Body of pancreas (tissue), 4 donors: Measurements from ENCODE around the gene SLX4IP. TPM values are rescaled to one million over a fixed set of nuclear protein-coding genes. Genes with fewer than 3 reads are reported as not detected.
A peak's percentile ranks its signal among the peaks of the same experiment; 100 is the strongest.

ENCODE experiments used
- ATAC-seq: fragments of 150-250 bp; one replicate; pipeline ENCODE4 v1.9.1; 2016
- DNase-seq, 4 donors: peaks; one replicate each; pipeline ENCODE4 v3.0.0-alpha.2; 2019
- H3K27ac ChIP-seq, 4 donors: fragments of 200-600 bp; sonication (generic); 1 replicate in 3 of 4; 2 replicates in 1 of 4; pipeline versions ENCODE4 v1.5.1 to v1.6.1; 2016 to 2019; ENCODE audit warnings: mild to moderate bottlenecking in 1 of 4, mixed read lengths in 1 of 4, moderate library complexity in 1 of 4
- H3K27me3 ChIP-seq, 2 donors: fragments of 200-600 bp; sonication (generic); one replicate each; pipeline ENCODE4 v1.6.0; 2016; ENCODE audit warnings: mild to moderate bottlenecking in 1 of 2
- H3K36me3 ChIP-seq, 2 donors: fragments of 200-600 bp; sonication (generic); replicated peaks in 1 of 2; 2 replicates each; pipeline ENCODE4 v1.5.1; 2016; ENCODE audit warnings: low read depth in 2 of 2; ENCODE audit not compliant: insufficient read depth in 1 of 2
- H3K4me1 ChIP-seq: fragments of 200-600 bp; sonication (generic); one replicate; pipeline ENCODE4 v1.6.0; 2016
- H3K4me3 ChIP-seq, 2 donors: fragments of 200-600 bp; sonication (generic); 1 replicate in 1 of 2; 2 replicates in 1 of 2; pipeline ENCODE4 v1.5.1; 2016 to 2019
- H3K9me3 ChIP-seq, 3 donors: fragments of 200-600 bp; sonication (generic); 1 replicate in 2 of 3; 2 replicates in 1 of 3; pipeline ENCODE4 v1.5.1; 2016
- CTCF ChIP-seq, 7 experiments: fragments of 450-650 bp in 4 of 7; fragments of 200-600 bp in 3 of 7; sonication (generic) in 3 of 7; IDR thresholded peaks; one replicate each; pipeline ENCODE4 v1.5.1; 2016 to 2019; ENCODE audit warnings: antibody characterized with exemption in 7 of 7
- POLR2A ChIP-seq, 3 donors: fragments of 450-650 bp; IDR thresholded peaks; one replicate each; pipeline ENCODE4 v1.6.1; 2016; ENCODE audit warnings: antibody characterized with exemption in 3 of 3, mild to moderate bottlenecking in 2 of 3
- WGBS, 2 donors: methylation state at CpG; one replicate each; pipeline ENCODE4 v1.1.5; 2017; 5-methylcytosine and 5-hydroxymethylcytosine counted together
- intact Hi-C: fragments of 100-400 bp; cut with DNase I; formaldehyde crosslinking; loops from one replicate; pipeline ENCODE4 v1.15.1; 2023
- total RNA-seq, 2 donors: library from RNA; depleted of rRNA; stranded (reverse); fragments of >200 nt; gene quantifications; one replicate each; pipeline ENCODE4 v1.1.0, GENCODE V29; 2016

The SLX4IP gene
- total RNA-seq, 2 donors from 2014 or later, result 4.3 to 4.7 TPM

DNA sequence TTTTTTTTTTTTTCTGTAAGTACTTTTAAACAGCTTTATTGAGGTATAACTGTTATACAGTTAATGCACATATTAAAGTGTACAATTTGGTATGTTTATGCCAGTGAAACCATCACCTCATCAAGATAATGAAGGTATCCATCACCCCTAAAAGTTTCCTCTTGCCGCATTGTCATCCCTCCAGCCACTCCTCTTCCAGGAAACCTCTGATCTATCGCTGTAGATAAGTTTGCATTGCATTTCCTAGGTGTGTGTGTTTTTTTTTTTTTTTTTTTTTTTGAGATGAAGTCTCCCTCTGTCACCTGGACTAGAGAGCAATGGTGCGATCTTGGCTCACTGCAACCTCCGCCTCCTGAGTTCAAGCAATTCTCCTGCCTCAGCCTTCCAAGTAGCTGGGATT lies 3.1 kb downstream of the SLX4IP start:
- Histone ChIP-seq H3K27me3 (no peaks in the 10 kb centered on the region), H3K36me3 (no peaks in the 10 kb centered on the region), H3K4me3 (no peak overlapping the region), H3K9me3 (no peaks in the 10 kb centered on the region), H3K27ac (no peak overlapping the region), H3K4me1 (peaks cover 13% of the 10 kb centered on the region)
- DNase-seq (no peak), ATAC-seq (no peak)
- intact Hi-C loops, result no loop called here
- no peak for TF ChIP-seq CTCF (IDR thresholded peaks at IDR 0.05)
- TF ChIP-seq POLR2A (IDR thresholded peaks at IDR 0.05), result no peak
- WGBS, 2 donors, result 70 to 74% methylated on average over 4 of the region's 4 CpGs

- DNase-seq (no peak), ATAC-seq (no peak)
- no peaks in the 10 kb centered on the region for H3K9me3 ChIP-seq
- peaks cover 11% of the 10 kb centered on the region for H3K4me1 ChIP-seq
- no peaks in the 10 kb centered on the region for H3K27me3 ChIP-seq
- WGBS, 2 donors, result 88 to 93% methylated on average over 2 of the region's 2 CpGs
- H3K27ac ChIP-seq, result no peak overlapping the region
- intact Hi-C loops, result no loop called here
- H3K36me3 ChIP-seq, result no peaks in the 10 kb centered on the region
- no peak overlapping the region for H3K4me3 ChIP-seq
- no peak for TF ChIP-seq POLR2A (IDR thresholded peaks at IDR 0.05)
- no peak for TF ChIP-seq CTCF (IDR thresholded peaks at IDR 0.05)
These were observed 8.8 kb downstream of the SLX4IP start for GRCh38 chr20:10443936-10444335.

DNA sequence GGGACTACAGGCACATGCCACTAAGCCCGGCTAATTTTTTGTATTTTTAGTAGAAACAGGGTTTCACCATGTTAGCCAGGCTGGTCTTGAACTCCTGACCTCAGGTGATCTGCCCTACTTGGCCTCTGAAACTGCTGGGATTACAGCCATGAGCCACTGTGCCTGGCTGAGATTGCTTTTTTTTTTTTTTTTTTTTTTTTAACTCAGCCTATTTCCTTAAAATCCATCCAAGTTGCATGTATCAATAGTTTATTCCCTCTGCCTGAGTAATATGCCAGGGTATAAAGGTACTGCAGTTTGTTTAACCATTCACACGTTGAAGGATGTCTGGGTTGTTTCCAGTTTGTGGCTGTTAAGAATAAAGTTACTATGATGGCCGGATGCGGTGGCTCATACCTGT lies 10.7 kb downstream of the SLX4IP start:
- ATAC-seq, result no peak
- intact Hi-C loops, result no loop called here
- Histone ChIP-seq H3K9me3 (no peaks in the 10 kb centered on the region), H3K27me3 (no peaks in the 10 kb centered on the region), H3K4me1 (peaks cover 18% of the 10 kb centered on the region), H3K36me3 (no peaks in the 10 kb centered on the region), H3K27ac (no peak overlapping the region), H3K4me3 (no peak overlapping the region)
- TF ChIP-seq POLR2A (IDR thresholded peaks at IDR 0.05), result no peak
- TF ChIP-seq CTCF (IDR thresholded peaks at IDR 0.05), result no peak
- 84 to 86% methylated on average over 4 of the region's 4 CpGs for WGBS, 2 donors
- DNase-seq, result no peak

- no peaks in the 10 kb centered on the region for H3K9me3 ChIP-seq
- ATAC-seq (peak; percentile 40), DNase-seq (peak in 2 of 4 donors; percentile 34 to 40)
- no peaks in the 10 kb centered on the region for H3K36me3 ChIP-seq
- intact Hi-C loops, result no loop called here
- peaks cover 18% of the 10 kb centered on the region for H3K4me1 ChIP-seq
- TF ChIP-seq CTCF (IDR thresholded peaks at IDR 0.05), result no peak
- TF ChIP-seq POLR2A (IDR thresholded peaks at IDR 0.05), result no peak
- H3K4me3 ChIP-seq, result no peak overlapping the region
- H3K27ac ChIP-seq, result no peak overlapping the region
- no peaks in the 10 kb centered on the region for H3K27me3 ChIP-seq
- WGBS, 2 donors, result 14% methylated on average over 3 of the region's 3 CpGs
These were observed 11.9 kb downstream of the SLX4IP start for GRCh38 chr20:10447028-10447427.

- H3K36me3 ChIP-seq, result no peaks in the 10 kb centered on the region
- H3K27me3 ChIP-seq, result no peaks in the 10 kb centered on the region
- ATAC-seq (no peak), DNase-seq (no peak)
- H3K4me3 ChIP-seq, result no peak overlapping the region
- no peak overlapping the region for H3K27ac ChIP-seq
- peaks cover 18% of the 10 kb centered on the region for H3K4me1 ChIP-seq
- H3K9me3 ChIP-seq, result no peaks in the 10 kb centered on the region
- TF ChIP-seq CTCF (IDR thresholded peaks at IDR 0.05), result no peak
- no peak for TF ChIP-seq POLR2A (IDR thresholded peaks at IDR 0.05)
- WGBS, 2 donors, result 84 to 91% methylated on average over 6 of the region's 6 CpGs
- intact Hi-C loops, result no loop called here
These were observed 13.4 kb downstream of the SLX4IP start for GRCh38 chr20:10448270-10449156.
